ENCODE results near the gene UBXN1.
"Not testable (repeated sequence)": the region's sequence is repeated elsewhere in the genome, so short reads cannot be mapped to it uniquely, and the experiment has no call there.

DNA sequence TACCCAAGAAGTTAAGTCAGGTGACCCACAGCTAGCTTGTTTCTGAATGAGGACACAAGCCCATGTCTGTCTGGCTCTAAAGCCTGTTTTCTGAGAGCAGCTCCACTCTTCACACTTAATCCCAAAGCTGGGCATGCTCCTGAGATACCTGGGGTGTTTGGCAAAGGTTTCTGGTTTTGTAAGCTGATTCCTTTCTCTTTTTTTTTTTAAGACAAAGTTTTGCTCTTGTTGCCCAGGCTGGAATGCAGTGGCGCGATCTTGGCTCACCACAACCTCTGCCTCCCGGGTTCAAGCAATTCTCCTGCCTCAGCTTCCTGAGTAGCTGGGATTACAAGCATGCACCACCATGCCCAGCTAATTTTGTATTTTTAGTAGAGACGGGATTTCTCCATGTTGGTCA is 14.8 kb upstream of the UBXN1 start:
- TF ChIP-seq EZH2phosphoT487 (IDR thresholded peaks at IDR 0.05; ENCODE audit: borderline replicate concordance, low read depth, low read length); CTCF (conservative IDR thresholded peaks at IDR 0.05; ENCODE audit: low read length): not testable (repeated sequence)
